Measurements from ENCODE around the gene MIDN.
A peak's percentile ranks its signal among the peaks of the same experiment; 100 is the strongest.

Gene MIDN

GRCh38 chr19:1250437-1251260 is 2.3 kb downstream of the MIDN start:
- peak overlapping the region; percentile 75 for H3K4me3 ChIP-seq (ENCODE audit: low read length)
- DNase-seq (ENCODE audit: low read depth), result no peak
- TF ChIP-seq CTCF (IDR thresholded peaks at IDR 0.05; ENCODE audit: insufficient read depth, low read depth, low read length, missing control alignments), result no peak

GRCh38 chr19:1251330-1252220 is 3.2 kb downstream of the MIDN start:
- H3K4me3 ChIP-seq (ENCODE audit: low read length), result peak overlapping the region; percentile 75
- peak; percentile 64 for DNase-seq (ENCODE audit: low read depth)
- TF ChIP-seq CTCF (IDR thresholded peaks at IDR 0.05; ENCODE audit: insufficient read depth, low read depth, low read length, missing control alignments), result no peak

- DNase-seq (ENCODE audit: low read depth), result peak; percentile 96
- TF ChIP-seq CTCF (IDR thresholded peaks at IDR 0.05; ENCODE audit: insufficient read depth, low read depth, low read length, missing control alignments), result no peak
- H3K4me3 ChIP-seq (ENCODE audit: low read length), result peak overlapping the region; percentile 75
Measured at GRCh38 chr19:1252221-1252820, 3.9 kb downstream of the MIDN start.

GRCh38 chr19:1252821-1253513 is 4.6 kb downstream of the MIDN start:
- peak; percentile 96 for DNase-seq (ENCODE audit: low read depth)
- no peak for TF ChIP-seq CTCF (IDR thresholded peaks at IDR 0.05; ENCODE audit: insufficient read depth, low read depth, low read length, missing control alignments)
- peak overlapping the region; percentile 75 for H3K4me3 ChIP-seq (ENCODE audit: low read length)

- no peak for TF ChIP-seq CTCF (IDR thresholded peaks at IDR 0.05; ENCODE audit: insufficient read depth, low read depth, low read length, missing control alignments)
- DNase-seq (ENCODE audit: low read depth), result no peak
- peak overlapping the region; percentile 32 for H3K4me3 ChIP-seq (ENCODE audit: low read length)
Measured at GRCh38 chr19:1253514-1254080, 5.2 kb downstream of the MIDN start.

- no peak overlapping the region for H3K4me3 ChIP-seq (ENCODE audit: low read length)
- DNase-seq (ENCODE audit: low read depth), result no peak
- TF ChIP-seq CTCF (IDR thresholded peaks at IDR 0.05; ENCODE audit: insufficient read depth, low read depth, low read length, missing control alignments), result no peak
Measured at GRCh38 chr19:1254081-1254527, 5.7 kb downstream of the MIDN start.
